Adrenal gland (tissue), 12 donors: ENCODE measurements around the gene TJP2. TPM values are rescaled to one million over a fixed set of nuclear protein-coding genes. Genes with fewer than 3 reads are reported as not detected.

Source experiments
- DNase-seq, 7 donors: peaks; one replicate each; pipeline ENCODE4 v3.0.0-alpha.2; 2019 to 2020
- H3K27ac ChIP-seq, 5 donors: fragments of 200-600 bp; sonication (generic) in 4 of 5; 1 replicate in 3 of 5; 2 replicates in 2 of 5; pipeline versions ENCODE4 v1.5.1 to v1.8.0; 2016 to 2020; ENCODE audit warnings: mild to moderate bottlenecking in 1 of 5
- H3K27me3 ChIP-seq: fragments of 200-600 bp; 2 replicates; pipeline ENCODE4 v1.8.0; 2021
- H3K36me3 ChIP-seq, 2 donors: fragments of 200-600 bp; replicated peaks in 1 of 2; 1 replicate in 1 of 2; 2 replicates in 1 of 2; pipeline versions ENCODE4 v1.5.1 to v1.8.0; 2018 to 2022
- H3K4me1 ChIP-seq, 2 donors: fragments of 200-600 bp; replicated peaks in 1 of 2; 1 replicate in 1 of 2; 2 replicates in 1 of 2; pipeline versions ENCODE4 v1.5.1 to v1.8.0; 2018 to 2021
- H3K4me3 ChIP-seq, 4 donors: fragments of 200-600 bp; sonication (generic) in 3 of 4; one replicate each; pipeline ENCODE4 v1.5.1; 2016 to 2018
- H3K9me3 ChIP-seq, 3 donors: fragments of 200-600 bp; sonication (generic) in 1 of 3; replicated peaks in 1 of 3; 1 replicate in 2 of 3; 2 replicates in 1 of 3; pipeline versions ENCODE4 v1.5.1 to v1.8.0; 2016 to 2021
- POLR2A ChIP-seq, 2 donors: fragments of 450-650 bp; IDR thresholded peaks; one replicate each; pipeline ENCODE4 v1.6.1; 2017; ENCODE audit warnings: antibody characterized with exemption in 2 of 2, mild to moderate bottlenecking in 2 of 2, moderate library complexity in 1 of 2
- WGBS, 4 donors: extraction: QIAGEN DNeasy Blood & Tissue Kit in 2 of 4; methylation state at CpG; one replicate each; pipeline versions ENCODE4 v1.1.5 to v1.1.7; 2013 to 2017; 5-methylcytosine and 5-hydroxymethylcytosine counted together
- intact Hi-C, 2 donors: fragments of 100-400 bp; cut with DNase I; formaldehyde crosslinking; loops; one replicate each; pipeline versions ENCODE4 v1.14.1 to v1.15.0; 2022 to 2023
- polyA plus RNA-seq, 3 donors: library from polyadenylated mRNA; stranded (reverse); fragments of 200-250 nt in 2 of 3; fragments of 350-450 nt in 1 of 3; fragmentation: Illumina TruSeq in 1 of 3; extraction: RNeasy Lipid Tissue Mini Kit (QIAGEN cat#74804) in 1 of 3; gene quantifications; one replicate each; pipeline ENCODE4 v1.2.3, GENCODE V29; 2013 to 2014
- total RNA-seq, 9 donors: library from RNA; depleted of rRNA in 4 of 9; stranded (reverse); fragments of >200 nt in 4 of 9; fragments of 120-200 nt in 1 of 9; fragmentation: NEBNext Ultra II Directional in 1 of 9; extraction: Animal tissue kit (Norgen Biotek cat#: 25700) in 1 of 9; gene quantifications; one replicate each; pipeline versions ENCODE4 v1.1.0 to v1.2.4, GENCODE V29; 2013 to 2023
- TF ChIP-seq, protein P1 (sequence below), 6 experiments: fragments of 450-650 bp in 4 of 6; fragments of 200-600 bp in 2 of 6; sonication (generic) in 1 of 6; IDR thresholded peaks; 1 replicate in 5 of 6; 2 replicates in 1 of 6; pipeline versions ENCODE4 v1.5.1 to v1.8.0; 2016 to 2021; ENCODE audit warnings: antibody characterized with exemption in 6 of 6, mild to moderate bottlenecking in 2 of 6, moderate library complexity in 1 of 6
- donor health status: healthy with polysubstance abuse.
- donor health status: Bipolar disorder and iron deficiency.
- donor health status: DM: yes; HTN: yes; CAD: no.
- donor health status: DM: no; HTN: no; CAD: no.
- donor health status: DM: no; HTN: no; CAD: no.
- donor health status: DM: yes; HTN: yes; CAD: no.

The TJP2 gene
- total and polyA plus RNA-seq, 12 donors: 14.5 to 108 (median 30.2) TPM

DNA sequence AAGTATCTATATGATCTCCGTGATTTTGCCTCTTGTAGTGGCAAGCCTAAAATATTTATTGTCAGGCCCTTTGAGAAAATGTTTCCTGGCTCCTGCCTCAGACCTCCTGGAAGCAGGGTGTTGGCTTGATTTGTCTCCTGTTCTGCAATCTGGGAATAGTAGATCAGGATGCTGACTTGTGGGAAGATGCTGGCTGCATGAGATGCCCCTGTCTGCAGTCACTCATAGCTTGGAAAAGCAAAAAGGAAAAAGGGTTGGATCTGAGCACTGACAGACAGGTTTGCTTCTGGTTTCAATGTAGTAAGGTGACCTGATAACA is 16.7 kb downstream of the TJP2 start:
- intact Hi-C loops: loop anchor here in 1 of 2 donors (5.0 kb wide), 1 partner anchor 139 kb away; no protein-coding TSS in a partner anchor
- no peak for TF ChIP-seq POLR2A (IDR thresholded peaks at IDR 0.05)
- TF ChIP-seq, protein P1, sequence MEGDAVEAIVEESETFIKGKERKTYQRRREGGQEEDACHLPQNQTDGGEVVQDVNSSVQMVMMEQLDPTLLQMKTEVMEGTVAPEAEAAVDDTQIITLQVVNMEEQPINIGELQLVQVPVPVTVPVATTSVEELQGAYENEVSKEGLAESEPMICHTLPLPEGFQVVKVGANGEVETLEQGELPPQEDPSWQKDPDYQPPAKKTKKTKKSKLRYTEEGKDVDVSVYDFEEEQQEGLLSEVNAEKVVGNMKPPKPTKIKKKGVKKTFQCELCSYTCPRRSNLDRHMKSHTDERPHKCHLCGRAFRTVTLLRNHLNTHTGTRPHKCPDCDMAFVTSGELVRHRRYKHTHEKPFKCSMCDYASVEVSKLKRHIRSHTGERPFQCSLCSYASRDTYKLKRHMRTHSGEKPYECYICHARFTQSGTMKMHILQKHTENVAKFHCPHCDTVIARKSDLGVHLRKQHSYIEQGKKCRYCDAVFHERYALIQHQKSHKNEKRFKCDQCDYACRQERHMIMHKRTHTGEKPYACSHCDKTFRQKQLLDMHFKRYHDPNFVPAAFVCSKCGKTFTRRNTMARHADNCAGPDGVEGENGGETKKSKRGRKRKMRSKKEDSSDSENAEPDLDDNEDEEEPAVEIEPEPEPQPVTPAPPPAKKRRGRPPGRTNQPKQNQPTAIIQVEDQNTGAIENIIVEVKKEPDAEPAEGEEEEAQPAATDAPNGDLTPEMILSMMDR (IDR thresholded peaks at IDR 0.05): no peak
- H3K36me3 ChIP-seq: no peaks in the 10 kb centered on the region
- H3K27me3 ChIP-seq: no peaks in the 10 kb centered on the region
- no peak overlapping the region for H3K4me3 ChIP-seq
- WGBS, 4 donors: 57 to 78% (median 66%) methylated on average over 1 of the region's 1 CpG
- peaks cover 0 to 39% of the 10 kb centered on the region in 2 donors for H3K4me1 ChIP-seq
- H3K9me3 ChIP-seq: no peaks in the 10 kb centered on the region
- no peak for DNase-seq
- no peak overlapping the region for H3K27ac ChIP-seq

- Histone ChIP-seq H3K27me3 (no peaks in the 10 kb centered on the region), H3K9me3 (no peaks in the 10 kb centered on the region), H3K27ac (no peak overlapping the region), H3K4me3 (no peak overlapping the region), H3K4me1 (peaks cover 0 to 40% of the 10 kb centered on the region in 2 donors), H3K36me3 (no peaks in the 10 kb centered on the region)
- WGBS, 4 donors: 69 to 78% (median 76%) methylated on average over 3 of the region's 3 CpGs
- TF ChIP-seq, protein P1 (IDR thresholded peaks at IDR 0.05): no peak
- TF ChIP-seq POLR2A (IDR thresholded peaks at IDR 0.05): no peak
- intact Hi-C loops: loop anchor here in 1 of 2 donors (5.0 kb wide), 1 partner anchor 139 kb away; no protein-coding TSS in a partner anchor
- DNase-seq: no peak
Observed at GRCh38 chr9:69191231-69191630, 17.2 kb downstream of the TJP2 start.

GRCh38 chr9:69192214-69192613 is 18.1 kb downstream of the TJP2 start:
- intact Hi-C loops: loop anchor here (2.0 to 5.0 kb wide), 2 partner anchors 139 to 140 kb away; no protein-coding TSS in a partner anchor
- no peaks in the 10 kb centered on the region for H3K27me3 ChIP-seq
- TF ChIP-seq, protein P1 (IDR thresholded peaks at IDR 0.05): no peak
- no peak for TF ChIP-seq POLR2A (IDR thresholded peaks at IDR 0.05)
- H3K4me3 ChIP-seq: no peak overlapping the region
- no peaks in the 10 kb centered on the region for H3K9me3 ChIP-seq
- H3K27ac ChIP-seq: no peak overlapping the region
- peaks cover 0 to 31% of the 10 kb centered on the region in 2 donors for H3K4me1 ChIP-seq
- no peaks in the 10 kb centered on the region for H3K36me3 ChIP-seq
- no peak for DNase-seq
- 93 to 100% (median 98%) methylated on average over 3 of the region's 3 CpGs for WGBS, 4 donors

GRCh38 chr9:69193685-69194032 is 19.6 kb downstream of the TJP2 start:
- Histone ChIP-seq H3K36me3 (no peaks in the 10 kb centered on the region), H3K4me3 (no peak overlapping the region), H3K9me3 (no peaks in the 10 kb centered on the region), H3K4me1 (peaks cover 0 to 23% of the 10 kb centered on the region in 2 donors), H3K27ac (no peak overlapping the region), H3K27me3 (no peaks in the 10 kb centered on the region)
- no peak for TF ChIP-seq POLR2A (IDR thresholded peaks at IDR 0.05)
- TF ChIP-seq, protein P1 (IDR thresholded peaks at IDR 0.05): no peak
- WGBS, 4 donors: 86 to 91% (median 88%) methylated on average over 1 of the region's 1 CpG
- DNase-seq: no peak
- intact Hi-C loops: loop anchor here (2.0 to 5.0 kb wide), 2 partner anchors 141 kb away; no protein-coding TSS in a partner anchor
